DND-41 (cell line): ENCODE measurements around the gene KLF15.

Experiments used
- ATAC-seq: fragments of 200-7000 bp; cut with Tn5 transposase; 3 replicates; pipeline ENCODE4 v1.9.1; 2021; ENCODE audit warnings: low read depth; ENCODE audit not compliant: insufficient read depth
- DNase-seq: peaks from one replicate; pipeline ENCODE4 v3.0.0-alpha.2; 2020
- H2AFZ ChIP-seq: 2 replicates; pipeline ENCODE4 v1.6.0; 2012; ENCODE audit warnings: low read depth, low read length
- H3K27ac ChIP-seq: 2 replicates; pipeline ENCODE4 v1.5.1; 2012; ENCODE audit warnings: low read length, inconsistent platforms
- H3K27me3 ChIP-seq: fragments of 200-600 bp; sonication (generic); 2 replicates; pipeline ENCODE4 v1.6.0; 2012; ENCODE audit warnings: low read length, mild to moderate bottlenecking, inconsistent platforms; ENCODE audit not compliant: insufficient read depth, poor library complexity
- H3K36me3 ChIP-seq: 2 replicates; pipeline ENCODE4 v1.5.1; 2012; ENCODE audit warnings: low read length, inconsistent platforms; ENCODE audit not compliant: insufficient read depth
- H3K4me1 ChIP-seq: 2 replicates; pipeline ENCODE4 v1.5.1; 2012; ENCODE audit warnings: mild to moderate bottlenecking, low read length; ENCODE audit not compliant: insufficient read depth
- H3K4me2 ChIP-seq: 2 replicates; pipeline ENCODE4 v1.6.0; 2012; ENCODE audit warnings: mild to moderate bottlenecking, moderate library complexity, low read length, inconsistent platforms; ENCODE audit not compliant: insufficient read depth
- H3K4me3 ChIP-seq, 2 experiments: fragments of 200-600 bp in 1 of 2; shearing (Covaris generic) in 1 of 2; 2 replicates each; pipeline ENCODE4 v1.5.1; 2012 to 2016; ENCODE audit warnings: inconsistent platforms in 2 of 2, low read length in 2 of 2, mild to moderate bottlenecking in 2 of 2, low read depth in 1 of 2, moderate library complexity in 1 of 2
- H3K79me2 ChIP-seq: 2 replicates; pipeline ENCODE4 v1.6.0; 2012; ENCODE audit warnings: low read length, inconsistent platforms; ENCODE audit not compliant: insufficient read depth
- H3K9ac ChIP-seq: 2 replicates; pipeline ENCODE4 v1.6.0; 2012; ENCODE audit warnings: low read depth, mild to moderate bottlenecking, inconsistent platforms, low read length, moderate library complexity
- H3K9me3 ChIP-seq: 2 replicates; pipeline ENCODE4 v1.5.1; 2012; ENCODE audit warnings: low read length, moderate library complexity, mild to moderate bottlenecking, inconsistent platforms; ENCODE audit not compliant: insufficient read depth, severe bottlenecking
- H4K20me1 ChIP-seq: 2 replicates; pipeline ENCODE4 v1.6.0; 2012; ENCODE audit warnings: low read length; ENCODE audit not compliant: insufficient read depth
- CTCF ChIP-seq: IDR thresholded peaks from 2 replicates; pipeline ENCODE4 v1.5.1; 2012; ENCODE audit warnings: borderline replicate concordance, low read length, moderate library complexity, mild to moderate bottlenecking; ENCODE audit not compliant: poor library complexity, severe bottlenecking; ENCODE audit errors: extremely low read depth
- EZH2 ChIP-seq: IDR thresholded peaks from 3 replicates; pipeline ENCODE4 v1.6.1; 2012; ENCODE audit warnings: borderline replicate concordance, low read depth, mild to moderate bottlenecking, moderate library complexity, low read length, inconsistent platforms; ENCODE audit not compliant: severe bottlenecking

Gene KLF15

DNA sequence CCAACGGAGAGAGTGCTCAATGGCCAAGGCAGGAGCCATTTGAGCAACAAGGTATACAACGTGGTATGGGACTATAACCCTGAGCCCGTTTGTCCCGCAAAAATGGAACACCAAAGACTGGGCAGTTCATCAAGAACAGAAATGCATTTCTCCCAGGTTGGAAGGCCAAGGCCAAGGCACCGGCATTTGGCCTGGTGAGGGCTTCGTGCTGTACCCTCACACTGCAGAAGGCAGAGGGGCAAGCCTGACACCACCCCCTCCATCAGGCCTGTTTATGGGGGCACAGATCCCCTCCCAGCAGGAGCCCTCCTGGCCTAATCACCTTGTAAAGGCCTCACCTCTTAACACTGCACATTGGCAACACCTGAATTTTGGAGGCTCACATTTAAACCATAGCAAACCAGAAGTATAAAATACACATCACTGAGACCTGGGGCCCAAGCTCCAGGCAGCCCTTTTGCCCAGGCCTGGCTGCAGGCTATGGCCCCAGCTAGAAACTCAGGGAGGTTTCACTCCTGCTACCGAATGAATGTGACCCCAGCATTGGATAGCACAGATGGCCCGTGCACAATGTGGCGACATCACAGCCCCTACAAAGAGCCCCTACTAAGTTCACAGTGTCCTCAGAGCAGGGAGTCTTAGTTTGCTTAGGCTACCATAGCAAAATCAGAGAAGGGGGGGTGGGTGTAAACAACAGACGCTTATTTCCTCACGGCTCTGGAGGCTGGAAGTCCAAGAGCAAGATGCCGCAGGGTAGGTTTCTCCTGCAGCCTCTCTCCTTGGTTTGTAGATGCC, 47.1 kb downstream of the KLF15 start:
- no peak for ATAC-seq
- H3K9me3 ChIP-seq = no peaks in the 10 kb centered on the region

DNA sequence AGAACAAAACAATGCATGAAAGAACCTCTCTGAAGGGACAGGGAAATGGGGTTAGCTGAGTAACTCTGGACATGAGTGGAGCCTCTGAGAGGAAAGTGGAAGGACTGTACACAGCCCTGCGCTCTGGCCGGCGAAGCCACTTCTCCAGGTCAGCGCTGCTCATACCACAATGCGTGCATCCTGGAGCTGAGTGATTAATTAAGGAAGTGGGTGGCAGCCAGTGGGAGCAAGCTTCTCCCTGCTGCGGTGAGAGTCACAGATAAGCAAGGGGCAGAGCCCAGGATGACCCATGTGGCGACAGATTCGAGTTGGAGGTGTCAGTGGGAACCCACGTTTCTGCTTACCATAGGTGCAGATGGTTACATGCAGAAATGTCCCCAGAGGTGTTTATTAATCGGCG, 48.0 kb downstream of the KLF15 start:
- no peak overlapping the region for H3K27ac ChIP-seq
- ATAC-seq (no peak), DNase-seq (no peak)
- H3K4me2 ChIP-seq = no peak overlapping the region
- H3K4me1 ChIP-seq = no peaks in the 10 kb centered on the region
- no peaks in the 10 kb centered on the region for H3K36me3 ChIP-seq
- no peaks in the 10 kb centered on the region for H3K9me3 ChIP-seq
- TF ChIP-seq CTCF = no peak
- TF ChIP-seq EZH2 = no peak
- H3K9ac ChIP-seq = no peak overlapping the region
- no peak overlapping the region for H3K4me3 ChIP-seq
- H3K27me3 ChIP-seq = no peaks in the 10 kb centered on the region
- no peaks in the 10 kb centered on the region for H4K20me1 ChIP-seq
- no peaks in the 10 kb centered on the region for H3K79me2 ChIP-seq
- no peak overlapping the region for H2AFZ ChIP-seq

More for the DNA sequence above, 47.1 kb downstream of the KLF15 start:
- DNase-seq = no peak
- no peak overlapping the region for H3K4me3 ChIP-seq
- no peaks in the 10 kb centered on the region for H3K4me1 ChIP-seq
- H3K27me3 ChIP-seq = no peaks in the 10 kb centered on the region
- TF ChIP-seq CTCF (no peak), EZH2 (no peak)
- H3K9ac ChIP-seq = no peak overlapping the region
- no peaks in the 10 kb centered on the region for H3K36me3 ChIP-seq
- H3K27ac ChIP-seq = no peak overlapping the region
- no peaks in the 10 kb centered on the region for H4K20me1 ChIP-seq
- no peaks in the 10 kb centered on the region for H3K79me2 ChIP-seq
- no peak overlapping the region for H3K4me2 ChIP-seq
- H2AFZ ChIP-seq = no peak overlapping the region

GRCh38 chr3:126308394-126309125, 48.6 kb downstream of the KLF15 start:
- Histone ChIP-seq H3K27me3 (no peaks in the 10 kb centered on the region), H3K36me3 (no peaks in the 10 kb centered on the region), H3K79me2 (no peaks in the 10 kb centered on the region), H2AFZ (no peak overlapping the region), H3K9ac (no peak overlapping the region), H3K9me3 (no peaks in the 10 kb centered on the region), H3K27ac (no peak overlapping the region), H3K4me2 (no peak overlapping the region), H4K20me1 (no peaks in the 10 kb centered on the region), H3K4me3 (no peak overlapping the region), H3K4me1 (no peaks in the 10 kb centered on the region)
- DNase-seq (no peak), ATAC-seq (no peak)
- no peak for TF ChIP-seq EZH2
- no peak for TF ChIP-seq CTCF
